ENCODE results near the gene C1orf50. TPM values are rescaled to one million over a fixed set of nuclear protein-coding genes. Genes with fewer than 3 reads are reported as not detected.

Gene C1orf50
- total RNA-seq, 1 experiment from 2014 or later: 8.3 TPM

GRCh38 chr1:42768172-42768571 is 1.1 kb downstream of the C1orf50 start:
- no peaks in the 10 kb centered on the region for H3F3A ChIP-seq (ENCODE audit: insufficient read depth, low read depth)
- no peaks in the 10 kb centered on the region for H3K9me2 ChIP-seq (ENCODE audit: insufficient read depth)
- no peak overlapping the region for H3K27ac ChIP-seq
- no peaks in the 10 kb centered on the region for H4K20me1 ChIP-seq (ENCODE audit: insufficient read depth)
- ChIA-PET CTCF (no interaction called here), POLR2A (ENCODE audit: unreplicated experiment) (no interaction called here)
- peak overlapping the region; percentile 86 for H3K4me3 ChIP-seq
- H2AFZ ChIP-seq: peak overlapping the region; percentile 89
- BruUV-seq (replicated peaks): no TSS peak
- H3K36me3 ChIP-seq (ENCODE audit: low read depth): no peaks in the 10 kb centered on the region
- no peaks in the 10 kb centered on the region for H3K27me3 ChIP-seq (ENCODE audit: insufficient read depth, low read depth)
- no peaks in the 10 kb centered on the region for H3K9me3 ChIP-seq (ENCODE audit: insufficient read depth, low read depth)
- peaks cover 24% of the 10 kb centered on the region for H3K4me1 ChIP-seq (replicated peaks; ENCODE audit: insufficient read depth)
- peaks cover 30% of the 10 kb centered on the region for H3K79me2 ChIP-seq (ENCODE audit: low read depth)
- DNase-seq: no peak
- TF ChIP-seq EZH2 (IDR thresholded peaks at IDR 0.05; ENCODE audit: low read depth) (no peak), CTCF (conservative IDR thresholded peaks at IDR 0.05) (no peak)
- intact Hi-C loops (cut with micrococcal nuclease; ENCODE audit: unreplicated experiment): loop anchor here (10.0 kb wide), 1 partner anchor 1333 kb away; no protein-coding TSS in a partner anchor
- peak overlapping the region; percentile 90 for H3K4me2 ChIP-seq

- Histone ChIP-seq H4K20me1 (ENCODE audit: insufficient read depth) (no peaks in the 10 kb centered on the region), H2AFZ (no peak overlapping the region), H3K9me2 (ENCODE audit: insufficient read depth) (no peaks in the 10 kb centered on the region), H3K27me3 (ENCODE audit: insufficient read depth, low read depth) (no peaks in the 10 kb centered on the region), H3K27ac (no peak overlapping the region), H3K4me3 (no peak overlapping the region), H3F3A (ENCODE audit: insufficient read depth, low read depth) (no peaks in the 10 kb centered on the region), H3K79me2 (ENCODE audit: low read depth) (peaks cover 29% of the 10 kb centered on the region), H3K36me3 (ENCODE audit: low read depth) (no peaks in the 10 kb centered on the region), H3K9me3 (ENCODE audit: insufficient read depth, low read depth) (no peaks in the 10 kb centered on the region), H3K4me1 (replicated peaks; ENCODE audit: insufficient read depth) (peaks cover 23% of the 10 kb centered on the region), H3K4me2 (no peak overlapping the region)
- BruUV-seq (replicated peaks): no TSS peak
- ChIA-PET CTCF (no interaction called here), POLR2A (ENCODE audit: unreplicated experiment) (no interaction called here)
- DNase-seq: no peak
- no peak for TF ChIP-seq CTCF (conservative IDR thresholded peaks at IDR 0.05)
- TF ChIP-seq EZH2 (IDR thresholded peaks at IDR 0.05; ENCODE audit: low read depth): no peak
- intact Hi-C loops (cut with micrococcal nuclease; ENCODE audit: unreplicated experiment): loop anchor here (10.0 kb wide), 2 partner anchors 645 to 1335 kb away; no protein-coding TSS in a partner anchor
Measured at GRCh38 chr1:42769811-42770210, 2.8 kb downstream of the C1orf50 start.

GRCh38 chr1:42773420-42773819 is 6.4 kb downstream of the C1orf50 start:
- Histone ChIP-seq H3K79me2 (ENCODE audit: low read depth) (peaks cover 11% of the 10 kb centered on the region), H4K20me1 (ENCODE audit: insufficient read depth) (no peaks in the 10 kb centered on the region), H3K4me3 (no peak overlapping the region), H3K27ac (no peak overlapping the region), H2AFZ (no peak overlapping the region), H3K9me3 (ENCODE audit: insufficient read depth, low read depth) (no peaks in the 10 kb centered on the region), H3F3A (ENCODE audit: insufficient read depth, low read depth) (no peaks in the 10 kb centered on the region), H3K4me2 (no peak overlapping the region), H3K36me3 (ENCODE audit: low read depth) (no peaks in the 10 kb centered on the region), H3K27me3 (ENCODE audit: insufficient read depth, low read depth) (no peaks in the 10 kb centered on the region), H3K4me1 (replicated peaks; ENCODE audit: insufficient read depth) (peaks cover 6% of the 10 kb centered on the region), H3K9me2 (ENCODE audit: insufficient read depth) (no peaks in the 10 kb centered on the region)
- DNase-seq: no peak
- intact Hi-C loops (cut with micrococcal nuclease; ENCODE audit: unreplicated experiment): loop anchor here (10.0 kb wide), 1 partner anchor 641 kb away; no protein-coding TSS in a partner anchor
- CTCF ChIA-PET: no interaction called here
- POLR2A ChIA-PET (ENCODE audit: unreplicated experiment): interaction anchor here (0.6 kb wide), 1 partner anchor 75 kb away, joined by 7 read pairs; no protein-coding TSS in a partner anchor
- BruUV-seq (replicated peaks): no TSS peak
- TF ChIP-seq CTCF (conservative IDR thresholded peaks at IDR 0.05) (no peak), EZH2 (IDR thresholded peaks at IDR 0.05; ENCODE audit: low read depth) (no peak)

Data from PC-9 (cell line).